GM12878 (cell line): ENCODE results near the gene RCOR1. TPM values are rescaled to one million over a fixed set of nuclear protein-coding genes. Genes with fewer than 3 reads are reported as not detected.

Experiments
- ATAC-seq: fragments of 200-7000 bp; cut with Tn5 transposase; 3 replicates; pipeline ENCODE4 v1.9.1; 2020; ENCODE audit warnings: mild to moderate bottlenecking, moderate library complexity
- BruUV-seq: library from RNA; stranded (reverse); fragments of 400-500 nt; replicated peaks from 2 replicates; lab custom pipeline; 2021; lab: Mats Ljungman, UMichigan
- CTCF ChIA-PET: fragments of 300-600 bp; sonication (Branson Sonifier 250); formaldehyde crosslinking; extraction: SDS; loops from one replicate; lab custom pipeline; 2021; ENCODE audit warnings: inconsistent platforms; lab: Yijun Ruan, JAX
- POLR2A ChIA-PET: fragments of 350-600 bp; formaldehyde crosslinking; extraction: SDS; loops from one replicate; lab custom pipeline; 2021; ENCODE audit warnings: inconsistent platforms; lab: Charles Lee
- RAD21 ChIA-PET: fragments of 300-600 bp; sonication (Branson Sonifier 250); formaldehyde crosslinking; loops from one replicate; lab custom pipeline; 2023; ENCODE audit warnings: antibody characterized with exemption; ENCODE audit not compliant: unreplicated experiment; lab: Charles Lee
- SMC1A ChIA-PET: fragments of 300-600 bp; sonication (Branson Sonifier 250); formaldehyde crosslinking; loops from one replicate; lab custom pipeline; 2023; ENCODE audit not compliant: unreplicated experiment, uncharacterized antibody; lab: Charles Lee
- DNase-seq: peaks from one replicate; pipeline ENCODE4 v3.0.0-alpha.2; 2011; ENCODE audit warnings: low read depth, low spot score
- FAIRE-seq: peaks from 3 replicates; lab custom pipeline; 2011; peaks lifted over from hg19 to GRCh38; lab: Jason Lieb, UNC
- H2AFZ ChIP-seq: 2 replicates; pipeline ENCODE4 v1.6.0; 2011; ENCODE audit warnings: low read depth, low read length, control low read depth; ENCODE audit not compliant: control insufficient read depth
- H3K27ac ChIP-seq: 2 replicates; pipeline ENCODE4 v1.5.1; 2011; ENCODE audit warnings: control low read depth; ENCODE audit not compliant: control insufficient read depth, insufficient read depth
- H3K27me3 ChIP-seq, 2 experiments: replicated peaks in 1 of 2; 2 replicates each; pipeline versions ENCODE4 v1.6.0 to v1.6.1; 2011; ENCODE audit warnings: low read length in 1 of 2; ENCODE audit not compliant: control insufficient read depth in 2 of 2, insufficient read depth in 2 of 2
- H3K36me3 ChIP-seq, 2 experiments: 2 replicates each; pipeline ENCODE4 v1.5.1; 2011; ENCODE audit warnings: low read length in 1 of 2; ENCODE audit not compliant: control insufficient read depth in 2 of 2, insufficient read depth in 2 of 2
- H3K4me1 ChIP-seq: 2 replicates; pipeline ENCODE4 v1.6.1; 2011; ENCODE audit warnings: mild to moderate bottlenecking, low read length, moderate library complexity, mixed read lengths; ENCODE audit not compliant: control insufficient read depth, insufficient read depth
- H3K4me2 ChIP-seq: 2 replicates; pipeline ENCODE4 v1.6.0; 2011; ENCODE audit warnings: control low read depth; ENCODE audit not compliant: control insufficient read depth, insufficient read depth
- H3K4me3 ChIP-seq: fragments of 200-600 bp; sonication (generic); 2 replicates; pipeline ENCODE4 v1.5.1; 2016
- H3K79me2 ChIP-seq: 2 replicates; pipeline ENCODE4 v1.6.0; 2011; ENCODE audit warnings: low read length; ENCODE audit not compliant: control insufficient read depth, insufficient read depth
- H3K9ac ChIP-seq: 2 replicates; pipeline ENCODE4 v1.8.0; 2011; ENCODE audit warnings: low read length, control low read depth, mixed read lengths; ENCODE audit not compliant: control insufficient read depth, insufficient read depth
- H3K9me3 ChIP-seq: replicated peaks from 3 replicates; pipeline ENCODE4 v1.5.1; 2011; ENCODE audit warnings: mild to moderate bottlenecking, low read length; ENCODE audit not compliant: control insufficient read depth, insufficient read depth
- H4K20me1 ChIP-seq: 2 replicates; pipeline ENCODE4 v1.6.0; 2011; ENCODE audit not compliant: control insufficient read depth, insufficient read depth
- GABPA ChIP-seq: IDR thresholded peaks from 2 replicates; pipeline ENCODE4 v1.6.1; 2014; ENCODE audit warnings: antibody characterized with exemption, low read depth, mild to moderate bottlenecking, inconsistent platforms
- IKZF1 ChIP-seq: fragments of 450-650 bp; conservative IDR thresholded peaks from 2 replicates; pipeline ENCODE4 v1.6.1; 2017; ENCODE audit warnings: antibody characterized with exemption, mild to moderate bottlenecking
- PML ChIP-seq: IDR thresholded peaks from 2 replicates; pipeline ENCODE4 v1.6.1; 2012; ENCODE audit warnings: low read length, inconsistent platforms
- RAD21 ChIP-seq: IDR thresholded peaks from 2 replicates; pipeline ENCODE4 v1.6.1; 2011; ENCODE audit warnings: mild to moderate bottlenecking, low read depth, low read length, moderate library complexity; ENCODE audit not compliant: insufficient read depth
- RBBP5 ChIP-seq: fragments of 200-600 bp; sonication (generic); conservative IDR thresholded peaks from 2 replicates; pipeline ENCODE4 v1.6.1; 2016
- YBX1 ChIP-seq: fragments of 450-650 bp; IDR thresholded peaks from 2 replicates; pipeline ENCODE4 v1.6.1; 2016; ENCODE audit warnings: antibody characterized with exemption
- ZZZ3 ChIP-seq: IDR thresholded peaks from 2 replicates; pipeline ENCODE4 v1.6.1; 2011; ENCODE audit warnings: low read depth; ENCODE audit not compliant: control insufficient read depth, insufficient read length
- WGBS: methylation state at CpG from one replicate; pipeline ENCODE4 v1.1.6; 2016; ENCODE audit warnings: low lambda C conversion rate; ENCODE audit not compliant: insufficient replicate concordance, insufficient coverage; ENCODE audit errors: missing lambda C conversion rate; 5-methylcytosine and 5-hydroxymethylcytosine counted together
- in situ Hi-C: fragments of 300-500 bp; cut with MboI; formaldehyde crosslinking; loops from 9 replicates; pipeline ENCODE4 v1.14.3; 2018; ENCODE audit warnings: mixed read lengths
- intact Hi-C: fragments of 100-400 bp; cut with micrococcal nuclease; formaldehyde crosslinking; loops from one replicate; pipeline ENCODE4 v1.14.2; 2022; ENCODE audit not compliant: unreplicated experiment
- polyA plus RNA-seq, 11 experiments: library from polyadenylated mRNA; depleted of rRNA in 4 of 11; unstranded in 6 of 11; stranded (reverse) in 5 of 11; fragments of >200 nt; fragmentation: Nextera tagmentation in 4 of 11; fragmentation: Illumina TruSeq in 1 of 11; extraction: Ambion mirVana in 4 of 11; extraction: Trizol in 1 of 11; gene quantifications; 1 replicate in 1 of 11; 2 replicates in 10 of 11; pipeline versions ENCODE4 v1.2.1 to v1.2.3, GENCODE V29; 2011 to 2016; ENCODE audit warnings: inconsistent platforms in 2 of 11, missing spikeins in 2 of 11, low read depth in 1 of 11
- total RNA-seq, 4 experiments: library from RNA; depleted of rRNA in 3 of 4; stranded (reverse); fragments of >200 nt in 3 of 4; fragmentation: Illumina TruSeq in 1 of 4; extraction: Trizol in 1 of 4; gene quantifications; 2 replicates each; pipeline versions ENCODE4 v1.2.1 to v1.2.3, GENCODE V29; 2013 to 2021
- TF ChIP-seq, protein P1 (sequence below): fragments of 450-650 bp; conservative IDR thresholded peaks from 2 replicates; pipeline ENCODE4 v1.6.1; 2017; ENCODE audit warnings: mild to moderate bottlenecking, moderate library complexity
- TF ChIP-seq, protein P2 (sequence below): IDR thresholded peaks from 2 replicates; pipeline ENCODE4 v1.6.1; 2011; ENCODE audit warnings: low read depth, mild to moderate bottlenecking, low read length, moderate library complexity, borderline replicate concordance; ENCODE audit errors: extremely low read depth
- TF ChIP-seq, protein P3 (sequence below): IDR thresholded peaks from 2 replicates; pipeline ENCODE4 v1.6.1; 2012; ENCODE audit warnings: low read depth, low read length, improper control_type of control experiment
- TF ChIP-seq, protein P4 (sequence below): fragments of 150-350 bp; IDR thresholded peaks from 2 replicates; pipeline ENCODE4 v1.6.1; 2016; ENCODE audit warnings: low read depth, low read length

The RCOR1 gene
- total and polyA plus RNA-seq, 10 of the 15 experiments (the other 5 are each of a cell fraction or from before 2014, with no cell fraction given), result 1.6 to 12.2 (median 4.4) TPM

DNA sequence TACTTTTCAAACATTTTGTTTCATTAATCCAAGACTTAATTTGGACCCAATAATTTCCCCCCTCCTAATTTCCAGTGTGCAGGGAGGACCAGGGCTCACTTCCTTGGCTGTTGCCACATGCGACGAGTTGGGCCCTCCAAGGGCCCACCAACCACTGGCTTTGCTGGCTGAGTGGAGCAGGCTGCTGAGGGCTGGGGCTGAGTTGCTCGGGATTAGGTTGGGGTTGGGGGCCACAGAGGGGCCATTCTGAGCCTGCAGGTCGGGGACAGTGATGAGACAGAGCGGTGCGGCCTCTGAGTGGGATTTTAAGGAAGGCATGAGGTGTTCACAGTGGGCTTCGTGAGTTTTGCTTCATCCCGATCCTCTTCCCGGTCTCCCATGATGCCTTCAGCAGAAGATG, 178.7 kb downstream of the RCOR1 start:
- no peaks in the 10 kb centered on the region for H3K27me3 ChIP-seq
- SMC1A ChIA-PET, result interaction anchor here (7.1 kb wide), 1 partner anchor 74 kb away, joined by 119 read pairs; no protein-coding TSS in a partner anchor
- H4K20me1 ChIP-seq, result no peaks in the 10 kb centered on the region
- DNase-seq (no peak), FAIRE-seq (no peak), ATAC-seq (no peak)
- peaks cover 4% of the 10 kb centered on the region for H3K79me2 ChIP-seq
- RAD21 ChIA-PET, result interaction anchor here (0.7 kb wide), 1 partner anchor 62 kb away, joined by 4 read pairs; no protein-coding TSS in a partner anchor
- in situ Hi-C loops (no loop called here), intact Hi-C loops (loop anchor here (10.0 kb wide), 1 partner anchor 246 kb away; no protein-coding TSS in a partner anchor)
- H3K4me2 ChIP-seq, result no peak overlapping the region
- peaks cover 56% of the 10 kb centered on the region for H3K4me1 ChIP-seq
- no TSS peak for BruUV-seq
- no peak overlapping the region for H3K9ac ChIP-seq
- H3K36me3 ChIP-seq, result no peaks in the 10 kb centered on the region
- WGBS, result 88% methylated on average over 9 of the region's 9 CpGs
- POLR2A ChIA-PET, result interaction anchor here (0.5 to 1.6 kb wide), 2 partner anchors 11 to 76 kb away, joined by 3 to 6 read pairs; no protein-coding TSS in a partner anchor
- no peak for TF ChIP-seq GABPA
- TF ChIP-seq ZZZ3, result no peak
- no peak for TF ChIP-seq PML
- no peak for TF ChIP-seq RBBP5
- TF ChIP-seq, protein P1, sequence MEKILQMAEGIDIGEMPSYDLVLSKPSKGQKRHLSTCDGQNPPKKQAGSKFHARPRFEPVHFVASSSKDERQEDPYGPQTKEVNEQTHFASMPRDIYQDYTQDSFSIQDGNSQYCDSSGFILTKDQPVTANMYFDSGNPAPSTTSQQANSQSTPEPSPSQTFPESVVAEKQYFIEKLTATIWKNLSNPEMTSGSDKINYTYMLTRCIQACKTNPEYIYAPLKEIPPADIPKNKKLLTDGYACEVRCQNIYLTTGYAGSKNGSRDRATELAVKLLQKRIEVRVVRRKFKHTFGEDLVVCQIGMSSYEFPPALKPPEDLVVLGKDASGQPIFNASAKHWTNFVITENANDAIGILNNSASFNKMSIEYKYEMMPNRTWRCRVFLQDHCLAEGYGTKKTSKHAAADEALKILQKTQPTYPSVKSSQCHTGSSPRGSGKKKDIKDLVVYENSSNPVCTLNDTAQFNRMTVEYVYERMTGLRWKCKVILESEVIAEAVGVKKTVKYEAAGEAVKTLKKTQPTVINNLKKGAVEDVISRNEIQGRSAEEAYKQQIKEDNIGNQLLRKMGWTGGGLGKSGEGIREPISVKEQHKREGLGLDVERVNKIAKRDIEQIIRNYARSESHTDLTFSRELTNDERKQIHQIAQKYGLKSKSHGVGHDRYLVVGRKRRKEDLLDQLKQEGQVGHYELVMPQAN, result no peak
- TF ChIP-seq, protein P2, sequence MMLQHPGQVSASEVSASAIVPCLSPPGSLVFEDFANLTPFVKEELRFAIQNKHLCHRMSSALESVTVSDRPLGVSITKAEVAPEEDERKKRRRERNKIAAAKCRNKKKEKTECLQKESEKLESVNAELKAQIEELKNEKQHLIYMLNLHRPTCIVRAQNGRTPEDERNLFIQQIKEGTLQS, result no peak
- TF ChIP-seq RAD21, result no peak
- TF ChIP-seq, protein P3, sequence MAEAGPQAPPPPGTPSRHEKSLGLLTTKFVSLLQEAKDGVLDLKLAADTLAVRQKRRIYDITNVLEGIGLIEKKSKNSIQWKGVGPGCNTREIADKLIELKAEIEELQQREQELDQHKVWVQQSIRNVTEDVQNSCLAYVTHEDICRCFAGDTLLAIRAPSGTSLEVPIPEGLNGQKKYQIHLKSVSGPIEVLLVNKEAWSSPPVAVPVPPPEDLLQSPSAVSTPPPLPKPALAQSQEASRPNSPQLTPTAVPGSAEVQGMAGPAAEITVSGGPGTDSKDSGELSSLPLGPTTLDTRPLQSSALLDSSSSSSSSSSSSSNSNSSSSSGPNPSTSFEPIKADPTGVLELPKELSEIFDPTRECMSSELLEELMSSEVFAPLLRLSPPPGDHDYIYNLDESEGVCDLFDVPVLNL, result no peak
- TF ChIP-seq YBX1, result no peak
- TF ChIP-seq, protein P4, sequence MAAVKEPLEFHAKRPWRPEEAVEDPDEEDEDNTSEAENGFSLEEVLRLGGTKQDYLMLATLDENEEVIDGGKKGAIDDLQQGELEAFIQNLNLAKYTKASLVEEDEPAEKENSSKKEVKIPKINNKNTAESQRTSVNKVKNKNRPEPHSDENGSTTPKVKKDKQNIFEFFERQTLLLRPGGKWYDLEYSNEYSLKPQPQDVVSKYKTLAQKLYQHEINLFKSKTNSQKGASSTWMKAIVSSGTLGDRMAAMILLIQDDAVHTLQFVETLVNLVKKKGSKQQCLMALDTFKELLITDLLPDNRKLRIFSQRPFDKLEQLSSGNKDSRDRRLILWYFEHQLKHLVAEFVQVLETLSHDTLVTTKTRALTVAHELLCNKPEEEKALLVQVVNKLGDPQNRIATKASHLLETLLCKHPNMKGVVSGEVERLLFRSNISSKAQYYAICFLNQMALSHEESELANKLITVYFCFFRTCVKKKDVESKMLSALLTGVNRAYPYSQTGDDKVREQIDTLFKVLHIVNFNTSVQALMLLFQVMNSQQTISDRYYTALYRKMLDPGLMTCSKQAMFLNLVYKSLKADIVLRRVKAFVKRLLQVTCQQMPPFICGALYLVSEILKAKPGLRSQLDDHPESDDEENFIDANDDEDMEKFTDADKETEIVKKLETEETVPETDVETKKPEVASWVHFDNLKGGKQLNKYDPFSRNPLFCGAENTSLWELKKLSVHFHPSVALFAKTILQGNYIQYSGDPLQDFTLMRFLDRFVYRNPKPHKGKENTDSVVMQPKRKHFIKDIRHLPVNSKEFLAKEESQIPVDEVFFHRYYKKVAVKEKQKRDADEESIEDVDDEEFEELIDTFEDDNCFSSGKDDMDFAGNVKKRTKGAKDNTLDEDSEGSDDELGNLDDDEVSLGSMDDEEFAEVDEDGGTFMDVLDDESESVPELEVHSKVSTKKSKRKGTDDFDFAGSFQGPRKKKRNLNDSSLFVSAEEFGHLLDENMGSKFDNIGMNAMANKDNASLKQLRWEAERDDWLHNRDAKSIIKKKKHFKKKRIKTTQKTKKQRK, result no peak
- TF ChIP-seq IKZF1, result no peak
- H3K4me3 ChIP-seq, result no peak overlapping the region
- H3K27ac ChIP-seq, result no peak overlapping the region
- no peaks in the 10 kb centered on the region; the same call in 2 of the 3 replicates for H3K9me3 ChIP-seq
- H2AFZ ChIP-seq, result no peak overlapping the region
- CTCF ChIA-PET, result interaction anchor here (1.0 to 5.4 kb wide), 3 partner anchors 76 to 247 kb away, joined by 3 to 107 read pairs (median 4); no protein-coding TSS in a partner anchor
